SK-N-SH (cell line): ENCODE data around the gene PORCN. TPM values are rescaled to one million over a fixed set of nuclear protein-coding genes. Genes with fewer than 3 reads are reported as not detected.

Experiments
- CTCF ChIA-PET: fragments of 300-600, 350-600 bp; formaldehyde crosslinking; extraction: SDS; loops from one replicate; lab custom pipeline; 2021; lab: Yijun Ruan, JAX
- POLR2A ChIA-PET: fragments of 350-600 bp; sonication (Branson Sonifier 250); formaldehyde crosslinking; extraction: SDS; loops from one replicate; lab custom pipeline; 2020; ENCODE audit warnings: antibody characterized with exemption, inconsistent platforms; lab: Yijun Ruan, JAX
- DNase-seq: peaks from one replicate; pipeline ENCODE4 v3.0.0; 2012
- H2AFZ ChIP-seq: fragments of 200-600 bp; sonication (generic); 2 replicates; pipeline ENCODE4 v1.8.1; 2016; ENCODE audit warnings: antibody characterized with exemption, mild to moderate bottlenecking, low read depth
- H3F3A ChIP-seq: fragments of 200-600 bp; sonication (generic); replicated peaks from 2 replicates; pipeline ENCODE3; 2016; ENCODE audit warnings: antibody characterized with exemption, mild to moderate bottlenecking; ENCODE audit not compliant: insufficient read depth
- H3K27ac ChIP-seq, 2 experiments: fragments of 200-500 bp in 1 of 2; fragments of 200-600 bp in 1 of 2; sonication (Bioruptor generic) in 1 of 2; sonication (generic), shearing (Covaris generic) in 1 of 2; 2 replicates each; pipeline versions ENCODE4 v1.5.1 to v1.6.1; 2014 to 2016; ENCODE audit warnings: low read depth in 2 of 2, inconsistent platforms in 1 of 2, low read length in 1 of 2, mild to moderate bottlenecking in 1 of 2, mixed read lengths in 1 of 2
- H3K27me3 ChIP-seq: fragments of 200-600 bp; sonication (generic), shearing (Covaris generic); 2 replicates; pipeline ENCODE4 v1.6.1; 2016; ENCODE audit warnings: mixed run types; ENCODE audit not compliant: insufficient read depth
- H3K36me3 ChIP-seq, 2 experiments: fragments of 200-500 bp in 1 of 2; fragments of 200-600 bp in 1 of 2; sonication (Bioruptor generic) in 1 of 2; sonication (generic) in 1 of 2; replicated peaks in 1 of 2; 2 replicates each; pipeline versions ENCODE3 to v1.5.1; 2014 to 2016; ENCODE audit warnings: low read length in 1 of 2, mild to moderate bottlenecking in 1 of 2; ENCODE audit not compliant: insufficient read depth in 2 of 2, control insufficient read depth in 1 of 2
- H3K4me1 ChIP-seq, 2 experiments: fragments of 200-500 bp in 1 of 2; fragments of 200-600 bp in 1 of 2; sonication (Bioruptor generic) in 1 of 2; sonication (generic), shearing (Covaris generic) in 1 of 2; 2 replicates each; pipeline versions ENCODE4 v1.5.1 to v1.6.1; 2014 to 2016; ENCODE audit warnings: low read depth in 1 of 2, low read length in 1 of 2, mixed run types in 1 of 2; ENCODE audit not compliant: insufficient read depth in 2 of 2, control insufficient read depth in 1 of 2
- H3K4me2 ChIP-seq: fragments of 200-600 bp; sonication (generic), shearing (Covaris generic); 2 replicates; pipeline ENCODE4 v1.6.1; 2017; ENCODE audit warnings: mixed run types
- H3K4me3 ChIP-seq, 2 experiments: fragments of 200-500 bp in 1 of 2; fragments of 200-600 bp in 1 of 2; sonication (Bioruptor generic) in 1 of 2; sonication (generic), shearing (Covaris generic) in 1 of 2; 2 replicates each; pipeline versions ENCODE4 v1.5.1 to v1.8.1; 2014 to 2016; ENCODE audit warnings: low read depth in 2 of 2, inconsistent platforms in 1 of 2, low read length in 1 of 2, mild to moderate bottlenecking in 1 of 2, mixed read lengths in 1 of 2, moderate library complexity in 1 of 2
- H3K79me2 ChIP-seq: fragments of 200-600 bp; sonication (generic); 2 replicates; pipeline ENCODE4 v1.8.1; 2017; ENCODE audit warnings: mild to moderate bottlenecking; ENCODE audit not compliant: insufficient read depth
- H3K9ac ChIP-seq: fragments of 200-600 bp; sonication (generic); 2 replicates; pipeline ENCODE4 v1.6.1; 2017; ENCODE audit warnings: mixed run types
- H3K9me2 ChIP-seq: fragments of 200-600 bp; sonication (generic); 2 replicates; pipeline ENCODE4 v1.6.1; 2017; ENCODE audit warnings: mixed run types
- H3K9me3 ChIP-seq: fragments of 200-600 bp; sonication (generic); 2 replicates; pipeline ENCODE4 v1.6.1; 2017; ENCODE audit warnings: mixed run types, mild to moderate bottlenecking, moderate library complexity
- H4K20me1 ChIP-seq: fragments of 200-600 bp; sonication (generic); 2 replicates; pipeline ENCODE4 v1.6.1; 2017; ENCODE audit warnings: mild to moderate bottlenecking, mixed run types; ENCODE audit not compliant: insufficient read depth
- ELF1 ChIP-seq: IDR thresholded peaks from 2 replicates; pipeline ENCODE4 v1.4.0; 2012
- EZH2phosphoT487 ChIP-seq: fragments of 200-600 bp; sonication (generic); IDR thresholded peaks from 2 replicates; pipeline ENCODE4 v1.6.1; 2017; ENCODE audit warnings: low read depth, mixed run types, mild to moderate bottlenecking, antibody characterized with exemption, moderate library complexity, borderline replicate concordance
- FOSL2 ChIP-seq: IDR thresholded peaks from 2 replicates; pipeline ENCODE4 v1.4.0; 2012; ENCODE audit warnings: low read depth, mild to moderate bottlenecking, moderate library complexity, borderline replicate concordance
- FOXM1 ChIP-seq: IDR thresholded peaks from 2 replicates; pipeline ENCODE4 v1.4.0; 2012; ENCODE audit warnings: low read depth, mild to moderate bottlenecking
- RXRA ChIP-seq: IDR thresholded peaks from 2 replicates; pipeline ENCODE4 v1.4.0; 2012; ENCODE audit warnings: low read depth, mild to moderate bottlenecking, borderline replicate concordance
- SIN3A ChIP-seq: IDR thresholded peaks from 2 replicates; pipeline ENCODE4 v1.6.1; 2012; ENCODE audit warnings: low read depth, mild to moderate bottlenecking, low read length, moderate library complexity, borderline replicate concordance
- SMC3 ChIP-seq: IDR thresholded peaks from 2 replicates; pipeline ENCODE4 v1.6.1; 2012; ENCODE audit warnings: low read depth, low read length, improper control_type of control experiment
- TAF1 ChIP-seq: IDR thresholded peaks from 2 replicates; pipeline ENCODE4 v1.6.1; 2012; ENCODE audit warnings: low read depth, mild to moderate bottlenecking, low read length, moderate library complexity, borderline replicate concordance
- TCF12 ChIP-seq: IDR thresholded peaks from 2 replicates; pipeline ENCODE4 v1.4.0; 2012
- ZBTB33 ChIP-seq: IDR thresholded peaks from 2 replicates; pipeline ENCODE4 v1.4.0; 2012; ENCODE audit warnings: low read depth, borderline replicate concordance
- WGBS: methylation state at CpG from one replicate; pipeline ENCODE4 v1.1.6; 2017; ENCODE audit warnings: low lambda C conversion rate; 5-methylcytosine and 5-hydroxymethylcytosine counted together
- polyA plus RNA-seq, 3 experiments: library from polyadenylated mRNA; depleted of rRNA; stranded (reverse); fragments of >200 nt; gene quantifications; 2 replicates each; pipeline ENCODE4 v1.2.3, GENCODE V29; 2012
- TF ChIP-seq, protein P1 (sequence below): IDR thresholded peaks from 2 replicates; pipeline ENCODE4 v1.4.0; 2012; ENCODE audit warnings: low read depth, borderline replicate concordance
- TF ChIP-seq, protein P2 (sequence below): fragments of 150-350 bp; IDR thresholded peaks from 2 replicates; pipeline ENCODE4 v1.6.1; 2017; ENCODE audit warnings: antibody characterized with exemption, low read length, low read depth, borderline replicate concordance
- TF ChIP-seq, protein P3 (sequence below): IDR thresholded peaks from 2 replicates; pipeline ENCODE4 v1.6.1; 2012; ENCODE audit warnings: mild to moderate bottlenecking, low read depth, low read length, moderate library complexity

The PORCN gene
- polyA plus RNA-seq, 1 of the 3 experiments (the other 2 are of a cell fraction), result 11.0 TPM

GRCh38 chrX:48460606-48461005 is 48.2 kb upstream of the PORCN start:
- TF ChIP-seq, protein P1, sequence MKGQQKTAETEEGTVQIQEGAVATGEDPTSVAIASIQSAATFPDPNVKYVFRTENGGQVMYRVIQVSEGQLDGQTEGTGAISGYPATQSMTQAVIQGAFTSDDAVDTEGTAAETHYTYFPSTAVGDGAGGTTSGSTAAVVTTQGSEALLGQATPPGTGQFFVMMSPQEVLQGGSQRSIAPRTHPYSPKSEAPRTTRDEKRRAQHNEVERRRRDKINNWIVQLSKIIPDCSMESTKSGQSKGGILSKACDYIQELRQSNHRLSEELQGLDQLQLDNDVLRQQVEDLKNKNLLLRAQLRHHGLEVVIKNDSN, result no peak
- TF ChIP-seq SMC3 (no peak), FOXM1 (no peak), EZH2phosphoT487 (no peak), TAF1 (no peak), ELF1 (no peak), ZBTB33 (no peak), FOSL2 (no peak), SIN3A (no peak), RXRA (no peak), TCF12 (no peak)
- TF ChIP-seq, protein P2, sequence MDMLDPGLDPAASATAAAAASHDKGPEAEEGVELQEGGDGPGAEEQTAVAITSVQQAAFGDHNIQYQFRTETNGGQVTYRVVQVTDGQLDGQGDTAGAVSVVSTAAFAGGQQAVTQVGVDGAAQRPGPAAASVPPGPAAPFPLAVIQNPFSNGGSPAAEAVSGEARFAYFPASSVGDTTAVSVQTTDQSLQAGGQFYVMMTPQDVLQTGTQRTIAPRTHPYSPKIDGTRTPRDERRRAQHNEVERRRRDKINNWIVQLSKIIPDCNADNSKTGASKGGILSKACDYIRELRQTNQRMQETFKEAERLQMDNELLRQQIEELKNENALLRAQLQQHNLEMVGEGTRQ, result no peak
- TF ChIP-seq, protein P3, sequence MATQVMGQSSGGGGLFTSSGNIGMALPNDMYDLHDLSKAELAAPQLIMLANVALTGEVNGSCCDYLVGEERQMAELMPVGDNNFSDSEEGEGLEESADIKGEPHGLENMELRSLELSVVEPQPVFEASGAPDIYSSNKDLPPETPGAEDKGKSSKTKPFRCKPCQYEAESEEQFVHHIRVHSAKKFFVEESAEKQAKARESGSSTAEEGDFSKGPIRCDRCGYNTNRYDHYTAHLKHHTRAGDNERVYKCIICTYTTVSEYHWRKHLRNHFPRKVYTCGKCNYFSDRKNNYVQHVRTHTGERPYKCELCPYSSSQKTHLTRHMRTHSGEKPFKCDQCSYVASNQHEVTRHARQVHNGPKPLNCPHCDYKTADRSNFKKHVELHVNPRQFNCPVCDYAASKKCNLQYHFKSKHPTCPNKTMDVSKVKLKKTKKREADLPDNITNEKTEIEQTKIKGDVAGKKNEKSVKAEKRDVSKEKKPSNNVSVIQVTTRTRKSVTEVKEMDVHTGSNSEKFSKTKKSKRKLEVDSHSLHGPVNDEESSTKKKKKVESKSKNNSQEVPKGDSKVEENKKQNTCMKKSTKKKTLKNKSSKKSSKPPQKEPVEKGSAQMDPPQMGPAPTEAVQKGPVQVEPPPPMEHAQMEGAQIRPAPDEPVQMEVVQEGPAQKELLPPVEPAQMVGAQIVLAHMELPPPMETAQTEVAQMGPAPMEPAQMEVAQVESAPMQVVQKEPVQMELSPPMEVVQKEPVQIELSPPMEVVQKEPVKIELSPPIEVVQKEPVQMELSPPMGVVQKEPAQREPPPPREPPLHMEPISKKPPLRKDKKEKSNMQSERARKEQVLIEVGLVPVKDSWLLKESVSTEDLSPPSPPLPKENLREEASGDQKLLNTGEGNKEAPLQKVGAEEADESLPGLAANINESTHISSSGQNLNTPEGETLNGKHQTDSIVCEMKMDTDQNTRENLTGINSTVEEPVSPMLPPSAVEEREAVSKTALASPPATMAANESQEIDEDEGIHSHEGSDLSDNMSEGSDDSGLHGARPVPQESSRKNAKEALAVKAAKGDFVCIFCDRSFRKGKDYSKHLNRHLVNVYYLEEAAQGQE, result no peak
- no peaks in the 10 kb centered on the region for H3F3A ChIP-seq
- WGBS, result 35% methylated on average over 11 of the region's 11 CpGs
- ChIA-PET POLR2A (no interaction called here), CTCF (no interaction called here)
- H3K4me1 ChIP-seq, result peaks cover 0 to 6% of the 10 kb centered on the region in 2 experiments; a peak in 1 of 4 replicates
- no peaks in the 10 kb centered on the region for H3K36me3 ChIP-seq
- DNase-seq, result no peak
- H3K27me3 ChIP-seq, result no peaks in the 10 kb centered on the region; the same call in 1 of the 2 replicates
- H3K9me2 ChIP-seq, result no peaks in the 10 kb centered on the region
- no peaks in the 10 kb centered on the region for H4K20me1 ChIP-seq
- H2AFZ ChIP-seq, result no peak overlapping the region
- no peak overlapping the region for H3K4me2 ChIP-seq
- H3K79me2 ChIP-seq, result no peaks in the 10 kb centered on the region
- no peak overlapping the region for H3K4me3 ChIP-seq
- no peak overlapping the region for H3K9ac ChIP-seq
- H3K27ac ChIP-seq, result no peak overlapping the region
- no peaks in the 10 kb centered on the region for H3K9me3 ChIP-seq
